Erythroblast (primary cell): Measurements from ENCODE around the gene CREB5.

ENCODE experiments used
- GATA1 ChIP-seq: IDR thresholded peaks from 2 replicates; pipeline ENCODE4 v1.6.1; 2011; ENCODE audit warnings: low read depth, mild to moderate bottlenecking, control low read depth, low read length, moderate library complexity
- POLR2A ChIP-seq: IDR thresholded peaks from 2 replicates; pipeline ENCODE4 v1.6.1; 2011; ENCODE audit warnings: mild to moderate bottlenecking, low read length

DNA sequence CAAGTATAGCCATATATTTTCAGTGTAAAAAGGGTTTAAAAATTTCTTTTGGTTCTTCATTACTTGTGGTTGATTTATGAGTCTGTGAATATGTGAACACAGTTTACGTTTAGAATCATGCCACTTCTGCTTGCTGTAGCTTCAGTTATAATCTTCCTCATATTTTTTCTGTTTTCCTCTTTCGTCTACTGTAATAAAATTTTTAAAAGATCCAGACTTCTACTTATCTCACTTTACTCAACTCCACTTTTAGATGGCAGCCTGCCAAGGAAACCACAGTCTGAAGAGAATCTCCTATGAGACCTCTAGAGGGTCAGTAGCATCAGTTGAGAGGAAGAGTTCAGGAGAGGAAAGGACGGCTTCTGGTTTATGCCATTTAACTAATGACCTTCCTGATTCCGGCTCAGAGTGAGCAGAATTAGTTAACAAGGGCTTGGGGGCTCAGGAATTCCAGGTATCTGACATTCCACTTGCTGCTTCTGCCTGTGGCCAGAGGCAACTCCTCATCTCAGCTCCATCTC lies 21.4 kb downstream of the CREB5 start:
- TF ChIP-seq POLR2A (no peak), GATA1 (no peak)
